H9 (cell line): ENCODE results near the gene CCT2. TPM values are rescaled to one million over a fixed set of nuclear protein-coding genes. Genes with fewer than 3 reads are reported as not detected.

ENCODE experiments used
- DNase-seq: peaks from one replicate; pipeline ENCODE4 v3.0.0-alpha.2; 2017
- H2AFZ ChIP-seq: one replicate; pipeline ENCODE4 v1.6.1; 2013; ENCODE audit warnings: mild to moderate bottlenecking, low read length, control low read depth, moderate library complexity
- H2AK5ac ChIP-seq: 2 replicates; pipeline ENCODE4 v1.6.1; 2013; ENCODE audit warnings: low read length, control low read depth, mixed read lengths; ENCODE audit not compliant: insufficient read length
- H2BK120ac ChIP-seq: one replicate; pipeline ENCODE4 v1.6.1; 2013; ENCODE audit warnings: low read depth, mild to moderate bottlenecking, low read length, control low read depth, inconsistent platforms; ENCODE audit not compliant: poor library complexity, severe bottlenecking
- H2BK12ac ChIP-seq: 2 replicates; pipeline ENCODE4 v1.6.1; 2013; ENCODE audit warnings: low read length, control low read depth, mixed read lengths, low read depth; ENCODE audit not compliant: insufficient read length
- H2BK15ac ChIP-seq: 2 replicates; pipeline ENCODE4 v1.6.1; 2013; ENCODE audit warnings: low read depth, low read length, control low read depth
- H2BK20ac ChIP-seq: one replicate; pipeline ENCODE4 v1.6.1; 2013; ENCODE audit warnings: low read depth, mild to moderate bottlenecking, low read length, control low read depth, inconsistent platforms; ENCODE audit not compliant: poor library complexity, severe bottlenecking
- H2BK5ac ChIP-seq: 2 replicates; pipeline ENCODE4 v1.6.1; 2013; ENCODE audit warnings: low read length, control low read depth, mixed read lengths; ENCODE audit not compliant: insufficient read length
- H3K14ac ChIP-seq: 2 replicates; pipeline ENCODE4 v1.6.1; 2013; ENCODE audit warnings: low read length, control low read depth; ENCODE audit not compliant: insufficient read depth
- H3K18ac ChIP-seq: 2 replicates; pipeline ENCODE4 v1.6.1; 2013; ENCODE audit warnings: low read depth, mild to moderate bottlenecking, mixed read lengths, low read length, control low read depth; ENCODE audit not compliant: insufficient read length
- H3K23ac ChIP-seq: 2 replicates; pipeline ENCODE4 v1.6.1; 2013; ENCODE audit warnings: low read length, control low read depth, mixed read lengths, low read depth; ENCODE audit not compliant: insufficient read length
- H3K23me2 ChIP-seq: 2 replicates; pipeline ENCODE4 v1.6.1; 2013; ENCODE audit warnings: low read depth, mild to moderate bottlenecking, mixed read lengths, low read length, control low read depth; ENCODE audit not compliant: insufficient read length, poor library complexity, severe bottlenecking
- H3K27ac ChIP-seq: 2 replicates; pipeline ENCODE4 v1.5.1; 2013; ENCODE audit warnings: low read length, control low read depth, mixed read lengths, low read depth; ENCODE audit not compliant: insufficient read length
- H3K27me3 ChIP-seq: 2 replicates; pipeline ENCODE4 v1.6.1; 2013; ENCODE audit warnings: low read length, control low read depth, inconsistent platforms; ENCODE audit not compliant: insufficient read depth
- H3K4ac ChIP-seq: 2 replicates; pipeline ENCODE4 v1.6.1; 2013; ENCODE audit warnings: low read depth, mild to moderate bottlenecking, control low read depth, inconsistent platforms, low read length, moderate library complexity
- H3K4me1 ChIP-seq: 2 replicates; pipeline ENCODE4 v1.6.1; 2013; ENCODE audit warnings: low read length, control low read depth, inconsistent platforms; ENCODE audit not compliant: insufficient read depth
- H3K4me2 ChIP-seq: 2 replicates; pipeline ENCODE4 v1.6.1; 2013; ENCODE audit warnings: low read length, control low read depth, mixed read lengths; ENCODE audit not compliant: insufficient read length, insufficient read depth
- H3K56ac ChIP-seq: 2 replicates; pipeline ENCODE4 v1.6.1; 2013; ENCODE audit warnings: low read depth, mild to moderate bottlenecking, mixed read lengths, low read length, control low read depth; ENCODE audit not compliant: insufficient read length
- H3K79me1 ChIP-seq: 2 replicates; pipeline ENCODE4 v1.6.1; 2013; ENCODE audit warnings: low read depth, mild to moderate bottlenecking, moderate library complexity, low read length, control low read depth, inconsistent platforms; ENCODE audit not compliant: insufficient read depth, poor library complexity, severe bottlenecking
- H3K79me2 ChIP-seq: 2 replicates; pipeline ENCODE4 v1.6.1; 2013; ENCODE audit warnings: low read length, control low read depth, inconsistent platforms; ENCODE audit not compliant: insufficient read depth
- H3K9ac ChIP-seq: 2 replicates; pipeline ENCODE4 v1.6.1; 2013; ENCODE audit warnings: low read length, control low read depth, mixed read lengths; ENCODE audit not compliant: insufficient read length; ENCODE audit errors: extremely low read depth
- H3K9me3 ChIP-seq: one replicate; pipeline ENCODE4 v1.6.1; 2013; ENCODE audit warnings: low read depth, low read length, inconsistent platforms; ENCODE audit not compliant: control insufficient read depth
- H3T11ph ChIP-seq: one replicate; pipeline ENCODE4 v1.6.1; 2013; ENCODE audit warnings: mild to moderate bottlenecking, low read length, control low read depth, inconsistent platforms
- H4K20me1 ChIP-seq: one replicate; pipeline ENCODE4 v1.6.1; 2013; ENCODE audit not compliant: control insufficient read depth, insufficient read length, insufficient read depth
- H4K5ac ChIP-seq: 2 replicates; pipeline ENCODE4 v1.6.1; 2013; ENCODE audit warnings: low read depth, mild to moderate bottlenecking, mixed read lengths, low read length, control low read depth; ENCODE audit not compliant: insufficient read length
- H4K8ac ChIP-seq: replicated peaks from 2 replicates; pipeline ENCODE4 v1.6.1; 2013; ENCODE audit warnings: low read length, control low read depth, mixed read lengths, low read depth; ENCODE audit not compliant: insufficient read length
- H4K91ac ChIP-seq: 2 replicates; pipeline ENCODE4 v1.6.1; 2013; ENCODE audit warnings: low read depth, mild to moderate bottlenecking, moderate library complexity, mixed read lengths, low read length, control low read depth; ENCODE audit not compliant: insufficient read length
- H3K27ac Mint-ChIP-seq, 3 experiments: 2 replicates in 2 of 3; 3 replicates in 1 of 3; pipeline ENCODE4 v1.8.0; 2020 to 2021; ENCODE audit warnings: mixed read lengths in 3 of 3, mild to moderate bottlenecking in 1 of 3, moderate library complexity in 1 of 3
- H3K27me3 Mint-ChIP-seq: 2 replicates; pipeline ENCODE4 v1.8.0; 2021; ENCODE audit warnings: low read depth, mild to moderate bottlenecking, moderate library complexity, mixed read lengths
- H3K36me3 Mint-ChIP-seq, 3 experiments: 2 replicates in 2 of 3; 3 replicates in 1 of 3; pipeline ENCODE4 v1.8.0; 2020 to 2021; ENCODE audit warnings: low read depth in 3 of 3, mixed read lengths in 3 of 3; ENCODE audit not compliant: insufficient read depth in 1 of 3
- H3K4me1 Mint-ChIP-seq, 2 experiments: 2 replicates each; pipeline ENCODE4 v1.8.0; 2020; ENCODE audit warnings: mixed read lengths in 2 of 2
- H3K4me3 Mint-ChIP-seq, 2 experiments: 2 replicates in 1 of 2; 3 replicates in 1 of 2; pipeline ENCODE4 v1.8.0; 2020 to 2021; ENCODE audit warnings: mild to moderate bottlenecking in 2 of 2, mixed read lengths in 2 of 2, moderate library complexity in 1 of 2
- H3K9me3 Mint-ChIP-seq, 2 experiments: 2 replicates in 1 of 2; 3 replicates in 1 of 2; pipeline ENCODE4 v1.8.0; 2020; ENCODE audit warnings: mild to moderate bottlenecking in 2 of 2, mixed read lengths in 2 of 2, moderate library complexity in 1 of 2
- WGBS: extraction: QIAGEN DNeasy Blood & Tissue Kit; methylation state at CpG from one replicate; pipeline ENCODE4 v1.1.7; 2013; ENCODE audit warnings: missing lambda C conversion rate, low lambda C conversion rate, mixed read lengths; ENCODE audit not compliant: insufficient read length; ENCODE audit errors: extremely low coverage; 5-methylcytosine and 5-hydroxymethylcytosine counted together
- total RNA-seq: library from RNA; stranded (reverse); gene quantifications from 2 replicates; pipeline ENCODE4 v1.2.1, GENCODE V29; 2021
- TF ChIP-seq, protein P1 (sequence below): fragments of 200-600 bp; sonication (generic); conservative IDR thresholded peaks from 3 replicates; pipeline ENCODE4 v1.8.0; 2021; ENCODE audit warnings: antibody characterized with exemption, mild to moderate bottlenecking

Gene CCT2
- total RNA-seq, 1 experiment from 2014 or later: 405 TPM

DNA sequence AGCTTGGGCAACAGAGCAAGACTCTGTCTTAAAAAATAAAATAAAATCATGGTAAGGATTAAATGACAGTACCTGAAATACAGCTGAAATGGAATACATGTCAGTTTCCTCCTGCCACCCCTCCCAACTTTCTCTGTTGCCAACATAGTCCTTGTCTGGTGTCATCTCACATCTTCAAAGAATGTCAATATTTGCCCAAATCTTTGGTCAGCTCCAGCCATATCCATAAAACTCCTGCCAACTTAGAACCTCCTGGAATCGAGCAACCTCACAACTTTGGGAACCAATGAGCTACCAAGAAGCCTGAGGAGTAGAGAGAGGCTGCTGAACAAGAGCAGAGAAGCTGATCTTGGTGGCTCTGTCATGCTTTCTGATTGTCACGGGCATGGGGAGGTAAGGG is 36.3 kb downstream of the CCT2 start:
- H3K27ac Mint-ChIP-seq: no peak overlapping the region
- H3K9ac ChIP-seq: no peak overlapping the region
- H3K4me1 Mint-ChIP-seq: no peaks in the 10 kb centered on the region
- H2AK5ac ChIP-seq: no peak overlapping the region
- no peaks in the 10 kb centered on the region for H3K4me1 ChIP-seq
- H2BK120ac ChIP-seq: no peak overlapping the region
- H3K9me3 Mint-ChIP-seq: no peaks in the 10 kb centered on the region
- DNase-seq: no peak
- no peaks in the 10 kb centered on the region for H3K36me3 Mint-ChIP-seq
- no peaks in the 10 kb centered on the region for H3K79me2 ChIP-seq
- H4K5ac ChIP-seq: no peak overlapping the region
- no peak overlapping the region for H2BK20ac ChIP-seq
- H3K4me2 ChIP-seq: no peak overlapping the region
- H3K4ac ChIP-seq: no peak overlapping the region
- H3T11ph ChIP-seq: no peak overlapping the region
- no peak overlapping the region for H4K91ac ChIP-seq
- H2AFZ ChIP-seq: no peak overlapping the region
- no peak overlapping the region for H3K27ac ChIP-seq
- H3K56ac ChIP-seq: no peak overlapping the region
- no peak overlapping the region for H2BK5ac ChIP-seq
- no peak overlapping the region for H3K4me3 Mint-ChIP-seq
- H3K27me3 Mint-ChIP-seq: no peaks in the 10 kb centered on the region
- no peaks in the 10 kb centered on the region for H3K23me2 ChIP-seq
- no peak overlapping the region for H2BK12ac ChIP-seq
- no CpG with 5 or more reads among the region's 2 CpGs for WGBS
- H3K27me3 ChIP-seq: no peaks in the 10 kb centered on the region
- no peak overlapping the region for H3K23ac ChIP-seq
- H3K9me3 ChIP-seq: no peaks in the 10 kb centered on the region
- no peak overlapping the region for H2BK15ac ChIP-seq
- no peak overlapping the region for H3K14ac ChIP-seq
- no peaks in the 10 kb centered on the region for H4K20me1 ChIP-seq
- TF ChIP-seq, protein P1, sequence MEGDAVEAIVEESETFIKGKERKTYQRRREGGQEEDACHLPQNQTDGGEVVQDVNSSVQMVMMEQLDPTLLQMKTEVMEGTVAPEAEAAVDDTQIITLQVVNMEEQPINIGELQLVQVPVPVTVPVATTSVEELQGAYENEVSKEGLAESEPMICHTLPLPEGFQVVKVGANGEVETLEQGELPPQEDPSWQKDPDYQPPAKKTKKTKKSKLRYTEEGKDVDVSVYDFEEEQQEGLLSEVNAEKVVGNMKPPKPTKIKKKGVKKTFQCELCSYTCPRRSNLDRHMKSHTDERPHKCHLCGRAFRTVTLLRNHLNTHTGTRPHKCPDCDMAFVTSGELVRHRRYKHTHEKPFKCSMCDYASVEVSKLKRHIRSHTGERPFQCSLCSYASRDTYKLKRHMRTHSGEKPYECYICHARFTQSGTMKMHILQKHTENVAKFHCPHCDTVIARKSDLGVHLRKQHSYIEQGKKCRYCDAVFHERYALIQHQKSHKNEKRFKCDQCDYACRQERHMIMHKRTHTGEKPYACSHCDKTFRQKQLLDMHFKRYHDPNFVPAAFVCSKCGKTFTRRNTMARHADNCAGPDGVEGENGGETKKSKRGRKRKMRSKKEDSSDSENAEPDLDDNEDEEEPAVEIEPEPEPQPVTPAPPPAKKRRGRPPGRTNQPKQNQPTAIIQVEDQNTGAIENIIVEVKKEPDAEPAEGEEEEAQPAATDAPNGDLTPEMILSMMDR: no peak
- H3K79me1 ChIP-seq: no peaks in the 10 kb centered on the region
- H3K18ac ChIP-seq: no peak overlapping the region
- no peak overlapping the region for H4K8ac ChIP-seq
